Upper lobe of left lung (tissue), 4 donors: ENCODE measurements around the gene PKIG.

ENCODE experiments used
- EP300 ChIP-seq, 4 donors: sonication (generic); formaldehyde crosslinking; IDR thresholded peaks; one replicate each; pipeline ENCODE4 v1.5.1; 2017; ENCODE audit warnings: antibody characterized with exemption in 4 of 4, control low read depth in 2 of 4
- POLR2A ChIP-seq, 4 donors: fragments of 450-650 bp; IDR thresholded peaks; one replicate each; pipeline ENCODE4 v1.5.1; 2016 to 2017; ENCODE audit warnings: antibody characterized with exemption in 4 of 4, mild to moderate bottlenecking in 2 of 4
- TF ChIP-seq, protein P1 (sequence below), 6 experiments: fragments of 450-650 bp in 4 of 6; fragments of 200-600 bp in 2 of 6; sonication (generic) in 2 of 6; IDR thresholded peaks; one replicate each; pipeline ENCODE4 v1.5.1; 2016 to 2019; ENCODE audit warnings: antibody characterized with exemption in 6 of 6

GRCh38 chr20:44660581-44660980 lies 78.2 kb downstream of the PKIG start:
- TF ChIP-seq, protein P1, sequence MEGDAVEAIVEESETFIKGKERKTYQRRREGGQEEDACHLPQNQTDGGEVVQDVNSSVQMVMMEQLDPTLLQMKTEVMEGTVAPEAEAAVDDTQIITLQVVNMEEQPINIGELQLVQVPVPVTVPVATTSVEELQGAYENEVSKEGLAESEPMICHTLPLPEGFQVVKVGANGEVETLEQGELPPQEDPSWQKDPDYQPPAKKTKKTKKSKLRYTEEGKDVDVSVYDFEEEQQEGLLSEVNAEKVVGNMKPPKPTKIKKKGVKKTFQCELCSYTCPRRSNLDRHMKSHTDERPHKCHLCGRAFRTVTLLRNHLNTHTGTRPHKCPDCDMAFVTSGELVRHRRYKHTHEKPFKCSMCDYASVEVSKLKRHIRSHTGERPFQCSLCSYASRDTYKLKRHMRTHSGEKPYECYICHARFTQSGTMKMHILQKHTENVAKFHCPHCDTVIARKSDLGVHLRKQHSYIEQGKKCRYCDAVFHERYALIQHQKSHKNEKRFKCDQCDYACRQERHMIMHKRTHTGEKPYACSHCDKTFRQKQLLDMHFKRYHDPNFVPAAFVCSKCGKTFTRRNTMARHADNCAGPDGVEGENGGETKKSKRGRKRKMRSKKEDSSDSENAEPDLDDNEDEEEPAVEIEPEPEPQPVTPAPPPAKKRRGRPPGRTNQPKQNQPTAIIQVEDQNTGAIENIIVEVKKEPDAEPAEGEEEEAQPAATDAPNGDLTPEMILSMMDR (IDR thresholded peaks at IDR 0.05) = no peak
- TF ChIP-seq EP300 (IDR thresholded peaks at IDR 0.05) = no peak
- TF ChIP-seq POLR2A (IDR thresholded peaks at IDR 0.05) = no peak
